GM19324 (cell line): ENCODE measurements around the gene KLHL10.
"Not testable (repeated sequence)": the region's sequence is repeated elsewhere in the genome, so short reads cannot be mapped to it uniquely, and the experiment has no call there.

ENCODE experiments used
- ATAC-seq: cut with Tn5 transposase; IDR thresholded peaks from one replicate; pipeline ENCODE4 v1.9.1; 2021; ENCODE audit warnings: mild to moderate bottlenecking, moderate library complexity; ENCODE audit not compliant: unreplicated experiment, low FRiP score

The KLHL10 gene

DNA sequence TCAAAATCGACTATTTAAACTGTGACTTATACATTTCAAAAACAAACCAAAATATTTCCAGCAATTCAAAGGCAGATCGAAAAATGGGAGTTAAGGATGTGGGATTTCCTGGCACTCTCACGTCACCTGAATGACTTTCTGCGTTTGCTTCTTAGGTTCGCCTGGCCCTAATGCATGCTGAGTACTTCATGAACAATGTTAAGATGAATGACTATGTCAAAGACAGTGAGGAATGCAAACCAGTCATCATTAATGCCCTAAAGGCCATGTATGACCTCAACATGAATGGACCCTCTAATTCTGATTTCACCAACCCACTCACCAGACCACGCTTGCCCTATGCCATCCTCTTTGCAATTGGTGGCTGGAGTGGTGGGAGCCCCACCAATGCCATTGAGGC, 7.3 kb downstream of the KLHL10 start:
- ATAC-seq = no peak

DNA sequence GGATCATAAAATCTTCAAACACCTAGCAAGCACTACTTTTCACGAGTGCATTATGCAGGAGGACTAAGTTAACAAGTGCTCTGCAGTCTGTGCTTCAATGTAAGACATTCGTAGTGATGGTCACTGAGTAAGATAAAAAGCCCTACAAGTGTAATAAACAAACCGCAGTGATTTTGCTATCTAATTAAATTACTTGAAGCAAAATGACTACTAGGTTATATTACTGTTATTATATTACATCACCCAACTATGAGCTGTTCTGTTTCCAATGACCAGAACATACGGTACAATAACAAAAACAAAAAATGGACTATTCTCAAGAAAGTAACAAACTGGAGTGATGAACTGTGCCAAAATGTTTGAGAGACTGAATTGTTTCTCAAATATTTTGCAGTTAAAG, 11.2 kb downstream of the KLHL10 start:
- no peak for ATAC-seq

GRCh38 chr17:41849251-41849990, 11.8 kb downstream of the KLHL10 start:
- no peak for ATAC-seq

DNA sequence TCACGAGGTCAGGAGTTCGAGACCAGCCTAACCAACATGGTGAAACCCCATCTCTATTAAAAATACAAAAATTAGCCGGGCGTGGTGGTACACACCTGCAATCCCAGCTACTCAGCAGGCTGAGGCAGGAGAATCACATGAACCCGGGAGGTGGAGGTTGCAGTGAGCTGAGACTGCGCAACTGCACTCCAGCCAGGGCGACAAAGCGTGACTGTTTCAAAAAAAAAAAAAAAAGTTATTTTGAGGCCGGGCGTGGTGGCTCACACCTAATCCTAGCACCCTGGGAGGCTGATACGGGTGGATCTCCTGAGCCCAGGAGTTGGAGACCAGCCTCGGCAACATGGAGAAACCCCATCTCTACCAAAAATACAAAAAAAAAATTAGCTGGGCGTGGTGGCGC, 13.8 kb downstream of the KLHL10 start:
- ATAC-seq = not testable (repeated sequence)

DNA sequence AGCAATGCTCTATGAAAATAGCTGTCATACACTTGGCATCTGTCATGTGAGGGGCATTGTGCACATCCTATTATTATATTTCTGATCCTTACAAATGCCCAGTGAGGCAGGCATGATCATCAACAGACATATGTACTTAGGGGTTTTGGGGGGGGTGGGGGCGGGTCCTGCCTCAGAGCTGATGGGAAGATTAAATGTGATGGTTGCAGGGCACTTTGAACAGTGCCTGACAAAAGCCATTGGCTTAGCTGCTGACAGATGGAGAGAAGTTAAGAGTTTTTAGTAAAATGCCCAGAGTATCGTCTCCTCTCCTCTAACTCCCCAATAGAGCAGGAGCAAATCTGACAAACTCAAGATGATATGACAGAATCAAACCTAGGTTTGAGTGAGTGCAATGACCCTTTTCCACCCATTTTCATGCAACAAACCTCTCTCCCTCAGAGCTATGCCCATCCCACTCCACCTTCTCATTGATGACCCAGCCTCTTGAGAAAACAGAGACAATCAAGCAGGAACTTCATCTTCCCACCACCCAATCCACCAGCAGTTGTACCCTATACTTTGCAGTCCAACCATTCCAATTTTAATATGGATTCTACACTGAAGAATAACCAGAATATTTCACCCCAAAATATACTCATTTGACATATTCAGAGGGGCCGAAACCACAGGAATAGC, 22.8 kb downstream of the KLHL10 start:
- no peak for ATAC-seq

- ATAC-seq = no peak
Measured at GRCh38 chr17:41863074-41863848, 25.6 kb downstream of the KLHL10 start.

DNA sequence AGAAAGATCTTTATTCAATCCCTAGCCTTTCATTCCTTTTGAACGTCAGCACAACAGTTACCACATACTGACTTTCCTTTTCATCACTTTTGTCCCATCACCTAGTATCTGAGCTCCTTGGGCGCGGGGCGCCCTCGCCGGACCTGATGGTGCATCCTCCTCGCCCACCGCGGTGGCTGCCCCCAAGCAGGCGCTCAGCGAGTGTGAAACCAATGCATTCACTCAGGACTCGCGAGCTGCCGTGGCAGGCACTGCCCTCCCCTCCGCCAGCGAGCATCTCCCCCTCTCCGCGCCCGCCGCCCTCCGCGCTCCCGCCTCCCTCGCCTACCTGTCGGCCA, 26.8 kb downstream of the KLHL10 start:
- ATAC-seq = peak; percentile 29

GRCh38 chr17:41864836-41865595, 27.4 kb downstream of the KLHL10 start, which contains the start of gene KLHL11:
Gene KLHL11, minus strand, starts transcription at chr17:41865423. Its CDS starts 53 bp downstream, at chr17:41865370.
- ATAC-seq = peak; percentile 84

- no peak for ATAC-seq
Measured at GRCh38 chr17:41865596-41865893, 27.9 kb downstream of the KLHL10 start.

GRCh38 chr17:41868568-41868967, 30.9 kb downstream of the KLHL10 start:
- ATAC-seq = no peak

GRCh38 chr17:41869426-41869825, 31.8 kb downstream of the KLHL10 start:
- no peak for ATAC-seq

GRCh38 chr17:41870097-41870496, 32.5 kb downstream of the KLHL10 start:
- no peak for ATAC-seq

- no peak for ATAC-seq
Measured at GRCh38 chr17:41870627-41871026, 33.0 kb downstream of the KLHL10 start.

DNA sequence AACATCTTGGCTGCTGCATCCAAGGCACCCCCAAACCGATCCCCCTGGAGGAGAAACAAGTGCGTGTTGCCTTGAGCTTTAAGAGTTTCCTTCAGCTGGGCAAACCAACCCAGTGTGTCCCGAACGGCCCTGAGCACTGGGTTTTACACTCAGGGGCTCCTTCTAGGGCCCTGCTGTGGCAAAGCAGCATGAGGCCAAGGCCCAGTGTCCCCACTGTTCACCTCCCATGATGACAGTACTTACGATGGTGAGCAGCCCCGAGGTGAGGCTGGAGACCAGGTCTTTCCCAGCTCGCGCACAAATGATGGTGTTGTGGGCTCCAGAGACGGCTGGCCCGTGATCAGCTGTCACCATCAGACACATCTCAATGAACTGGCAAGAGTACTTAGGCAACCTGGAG, 34.2 kb downstream of the KLHL10 start:
- ATAC-seq = no peak

- no peak for ATAC-seq
Measured at GRCh38 chr17:41873559-41874292, 36.1 kb downstream of the KLHL10 start.

DNA sequence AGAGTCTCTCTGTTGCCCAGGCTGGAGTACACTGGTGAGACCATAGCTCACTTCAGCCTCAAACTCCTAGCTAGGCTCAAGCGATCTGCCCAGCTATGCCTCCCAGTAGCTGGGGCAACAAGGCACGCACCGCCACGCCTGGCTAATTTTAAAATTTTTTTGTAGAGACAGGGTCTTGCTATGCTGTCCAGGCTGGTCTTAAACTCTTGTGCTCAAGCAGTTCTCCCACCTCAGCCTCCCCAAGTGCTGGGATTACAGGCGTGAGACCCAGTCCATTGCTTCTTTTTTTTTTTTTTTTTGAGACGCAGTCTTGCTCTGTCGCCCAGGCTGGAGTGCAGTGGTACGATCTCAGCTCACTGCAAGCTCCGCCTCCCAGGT, 36.7 kb downstream of the KLHL10 start:
- ATAC-seq = not testable (repeated sequence)

DNA sequence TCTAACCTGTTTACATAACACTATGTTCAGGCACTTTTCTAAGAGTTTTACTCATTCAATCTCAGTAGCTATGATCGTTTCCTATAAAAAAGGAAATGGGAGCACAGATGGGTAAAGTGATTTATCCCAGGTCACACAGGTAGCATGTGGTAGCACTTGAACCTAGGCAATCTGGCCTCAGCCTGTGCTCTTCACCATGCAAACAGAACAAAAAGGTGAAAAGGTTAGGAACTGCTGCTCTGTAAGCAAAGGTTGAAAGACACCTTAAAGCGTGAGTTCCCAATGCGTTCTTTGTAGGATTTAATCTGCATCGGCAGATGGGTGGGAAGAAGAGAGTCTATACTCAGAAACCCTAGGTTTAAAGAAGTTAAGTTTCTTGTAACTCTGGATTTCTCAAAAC, 42.5 kb downstream of the KLHL10 start:
- ATAC-seq = no peak

GRCh38 chr17:41882756-41883155, 45.1 kb downstream of the KLHL10 start:
- no peak for ATAC-seq

GRCh38 chr17:41885733-41886132, 48.1 kb downstream of the KLHL10 start:
- no peak for ATAC-seq

DNA sequence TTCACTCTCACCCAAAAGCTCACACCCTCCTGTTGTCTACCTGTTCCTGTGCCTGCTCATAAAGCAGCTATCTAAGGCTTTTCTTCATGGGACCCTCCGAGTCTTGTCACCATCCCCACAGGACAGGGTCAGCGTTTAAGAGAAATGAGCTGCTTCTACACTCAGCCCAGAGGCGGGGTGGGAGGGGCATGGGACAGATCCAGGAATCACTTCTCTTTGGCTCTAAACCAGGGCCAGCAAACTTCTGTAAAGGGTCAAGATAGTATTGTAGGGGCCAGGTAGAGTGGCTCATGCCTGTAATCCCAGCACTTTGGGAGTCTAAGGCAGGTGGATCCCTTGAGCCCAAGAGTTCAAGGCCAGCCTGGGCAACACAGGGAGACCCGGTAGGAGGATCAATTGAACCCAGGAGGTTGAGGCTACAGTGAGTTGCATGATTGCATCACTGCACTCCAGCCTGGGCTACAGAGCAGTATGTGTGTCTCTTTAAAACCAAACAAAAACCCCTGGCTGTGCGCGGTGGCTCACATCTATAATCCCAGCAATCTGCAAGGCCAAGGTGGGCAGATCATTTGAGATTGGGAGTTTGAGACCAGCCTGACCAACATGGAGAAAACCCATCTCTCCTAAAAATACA, 50.8 kb downstream of the KLHL10 start:
- ATAC-seq = no peak
